ENCODE data around the gene KCNH1. TPM values are rescaled to one million over a fixed set of nuclear protein-coding genes. Genes with fewer than 3 reads are reported as not detected.

The KCNH1 gene
- total and polyA plus RNA-seq, 2 of the 4 experiments (the other 2 are of a cell fraction), result 0.27 to 0.54 TPM

GRCh38 chr1:210908791-210909190 is 225.2 kb downstream of the KCNH1 start:
- no peaks in the 10 kb centered on the region for H3K4me1 ChIP-seq (ENCODE audit: control insufficient read depth, insufficient read depth, low read length)
- H3K18ac ChIP-seq (ENCODE audit: low read depth, low read length), result no peak overlapping the region
- DNase-seq, result no peak
- no peak overlapping the region for H2AK5ac ChIP-seq (ENCODE audit: low read depth, low read length)
- no peak overlapping the region for H4K91ac ChIP-seq (ENCODE audit: insufficient read depth, low read depth, low read length)
- H4K20me1 ChIP-seq (ENCODE audit: insufficient read depth, low read length), result no peaks in the 10 kb centered on the region
- H2BK120ac ChIP-seq (ENCODE audit: low read depth, low read length), result no peak overlapping the region
- CTCF ChIA-PET, result no interaction called here
- H3K23ac ChIP-seq (ENCODE audit: low read depth, low read length), result no peak overlapping the region
- H3K9me1 ChIP-seq (ENCODE audit: insufficient read depth, low read length), result no peaks in the 10 kb centered on the region
- no peaks in the 10 kb centered on the region for H3K27me3 ChIP-seq (ENCODE audit: control insufficient read depth, insufficient read depth, low read length)
- H3K36me3 ChIP-seq (ENCODE audit: control insufficient read depth, insufficient read depth, low read length), result no peaks in the 10 kb centered on the region
- dilution Hi-C loops (cut with HindIII; ENCODE audit: low sequenced_read_pairs, unreplicated experiment), result no loop called here
- no peaks in the 10 kb centered on the region for H3K9me3 ChIP-seq (ENCODE audit: control insufficient read depth, insufficient read depth, low read length)
- H3K4me3 ChIP-seq (ENCODE audit: insufficient read depth, low read depth, low read length), result no peak overlapping the region
- no peak overlapping the region for H4K5ac ChIP-seq (ENCODE audit: low read depth, low read length)
- ATAC-seq (ENCODE audit: low read depth), result no peak
- no peak overlapping the region for H3K14ac ChIP-seq (replicated peaks; ENCODE audit: low read depth, low read length)
- no peak overlapping the region for H4K8ac ChIP-seq (ENCODE audit: low read depth in 2 of 2, low read length in 2 of 2)
- intact Hi-C loops (cut with micrococcal nuclease), result no loop called here
- no peak overlapping the region for H3K4me2 ChIP-seq (ENCODE audit: low read depth, low read length)
- no TSS peak for BruUV-seq (replicated peaks)
- H3K4ac ChIP-seq (ENCODE audit: low read depth, low read length), result no peak overlapping the region
- WGBS, 2 experiments (ENCODE audit: extremely low coverage in 2 of 2, insufficient read length in 1 of 2), result no CpG with 5 or more reads among the region's 3 CpGs
- no peak overlapping the region for H2BK15ac ChIP-seq (ENCODE audit: low read depth, low read length)
- in situ Hi-C loops (cut with MboI; ENCODE audit: low sequenced_read_pairs), result no loop called here
- H2BK20ac ChIP-seq (ENCODE audit: low read depth, low read length), result no peak overlapping the region
- H2BK5ac ChIP-seq (ENCODE audit: low read depth, low read length, poor library complexity, severe bottlenecking), result no peak overlapping the region
- no peak overlapping the region for H2AK9ac ChIP-seq (replicated peaks; ENCODE audit: low read depth, low read length, poor library complexity)
- TF ChIP-seq RCOR1 (IDR thresholded peaks at IDR 0.05; ENCODE audit: insufficient replicate concordance, low read length) (no peak), CTCF (conservative IDR thresholded peaks at IDR 0.05; ENCODE audit: low read depth, low read length) (no peak), FOS (IDR thresholded peaks at IDR 0.05; ENCODE audit: low read depth, low read length) (no peak), SMC3 (IDR thresholded peaks at IDR 0.05; ENCODE audit: low read depth, low read length) (no peak)
- H3K56ac ChIP-seq (ENCODE audit: extremely low read depth, insufficient read depth, low read length), result no peak overlapping the region
- H3K79me1 ChIP-seq (ENCODE audit: low read depth in 1 of 2, low read length in 2 of 2), result no peaks in the 10 kb centered on the region
- no peak overlapping the region for H2AFZ ChIP-seq (replicated peaks; ENCODE audit: low read length, poor library complexity)
- POLR2A ChIA-PET (ENCODE audit: unreplicated experiment), result no interaction called here
- no peak overlapping the region for H3K9ac ChIP-seq (ENCODE audit: low read depth, low read length)
- H3K27ac ChIP-seq (ENCODE audit: insufficient read depth, low read length), result no peak overlapping the region
